IPS-20b (cell line): Measurements from ENCODE around the gene CTAG1B.
"Not testable (repeated sequence)": the region's sequence is repeated elsewhere in the genome, so short reads cannot be mapped to it uniquely, and the experiment has no call there.

Source experiments
- H3K27ac ChIP-seq: one replicate; pipeline ENCODE4 v1.5.1; 2013; ENCODE audit warnings: low read length
- H3K27me3 ChIP-seq: 2 replicates; pipeline ENCODE4 v1.6.1; 2013; ENCODE audit warnings: mild to moderate bottlenecking, low read length, inconsistent platforms; ENCODE audit not compliant: insufficient read depth
- H3K36me3 ChIP-seq: 2 replicates; pipeline ENCODE4 v1.6.1; 2013; ENCODE audit warnings: low read depth, mild to moderate bottlenecking, inconsistent platforms, low read length, moderate library complexity; ENCODE audit not compliant: insufficient read depth
- H3K4me1 ChIP-seq: 2 replicates; pipeline ENCODE4 v1.6.1; 2013; ENCODE audit warnings: mild to moderate bottlenecking, control low read depth, inconsistent platforms, low read length, moderate library complexity; ENCODE audit not compliant: insufficient read depth
- H3K4me3 ChIP-seq: 2 replicates; pipeline ENCODE4 v1.5.1; 2013; ENCODE audit warnings: mild to moderate bottlenecking, low read length, inconsistent platforms
- H3K9ac ChIP-seq: 2 replicates; pipeline ENCODE4 v1.6.1; 2013; ENCODE audit warnings: low read depth, mild to moderate bottlenecking, inconsistent platforms, low read length, moderate library complexity
- H3K9me3 ChIP-seq: 2 replicates; pipeline ENCODE4 v1.6.1; 2013; ENCODE audit warnings: mild to moderate bottlenecking, low read depth, low read length, inconsistent platforms; ENCODE audit not compliant: insufficient read depth

The CTAG1B gene

GRCh38 chrX:154619182-154619581, at the start of gene CTAG1B:
CTAG1B (minus strand) TSS chrX:154619282; CDS start chrX:154619218, 64 bp downstream.
- not testable (repeated sequence) for H3K4me1 ChIP-seq, H3K9me3 ChIP-seq, H3K9ac ChIP-seq, H3K4me3 ChIP-seq, H3K27me3 ChIP-seq, H3K27ac ChIP-seq, H3K36me3 ChIP-seq

GRCh38 chrX:154661899-154662298, 42.8 kb upstream of the CTAG1B start:
- no peak overlapping the region for H3K4me3 ChIP-seq
- H3K9me3 ChIP-seq: no peaks in the 10 kb centered on the region
- no peaks in the 10 kb centered on the region for H3K4me1 ChIP-seq
- H3K36me3 ChIP-seq: no peaks in the 10 kb centered on the region
- no peaks in the 10 kb centered on the region for H3K27me3 ChIP-seq
- no peak overlapping the region for H3K27ac ChIP-seq
- H3K9ac ChIP-seq: no peak overlapping the region

GRCh38 chrX:154661170-154661569, 42.1 kb upstream of the CTAG1B start:
- no peaks in the 10 kb centered on the region for H3K4me1 ChIP-seq
- no peaks in the 10 kb centered on the region for H3K27me3 ChIP-seq
- no peaks in the 10 kb centered on the region for H3K36me3 ChIP-seq
- H3K4me3 ChIP-seq: no peak overlapping the region
- H3K27ac ChIP-seq: no peak overlapping the region
- no peak overlapping the region for H3K9ac ChIP-seq
- no peaks in the 10 kb centered on the region for H3K9me3 ChIP-seq

GRCh38 chrX:154660541-154660940, 41.5 kb upstream of the CTAG1B start:
- Histone ChIP-seq H3K4me1 (no peaks in the 10 kb centered on the region), H3K9me3 (no peaks in the 10 kb centered on the region), H3K36me3 (no peaks in the 10 kb centered on the region)

GRCh38 chrX:154658957-154659356, 39.9 kb upstream of the CTAG1B start:
- H3K9ac ChIP-seq: no peak overlapping the region
- no peak overlapping the region for H3K27ac ChIP-seq
- no peaks in the 10 kb centered on the region for H3K4me1 ChIP-seq
- H3K9me3 ChIP-seq: no peaks in the 10 kb centered on the region
- no peaks in the 10 kb centered on the region for H3K36me3 ChIP-seq
- H3K27me3 ChIP-seq: no peaks in the 10 kb centered on the region
- H3K4me3 ChIP-seq: no peak overlapping the region

More at GRCh38 chrX:154660541-154660940, 41.5 kb upstream of the CTAG1B start:
- no peak overlapping the region for H3K4me3 ChIP-seq
- no peak overlapping the region for H3K9ac ChIP-seq
- no peaks in the 10 kb centered on the region for H3K27me3 ChIP-seq
- H3K27ac ChIP-seq: no peak overlapping the region

GRCh38 chrX:154658187-154658586, 39.1 kb upstream of the CTAG1B start:
- Histone ChIP-seq H3K36me3 (no peaks in the 10 kb centered on the region), H3K27ac (no peak overlapping the region), H3K9me3 (no peaks in the 10 kb centered on the region), H3K9ac (no peak overlapping the region), H3K4me1 (no peaks in the 10 kb centered on the region), H3K4me3 (no peak overlapping the region), H3K27me3 (no peaks in the 10 kb centered on the region)

GRCh38 chrX:154657226-154657805, 38.2 kb upstream of the CTAG1B start:
- H3K9me3 ChIP-seq: no peaks in the 10 kb centered on the region

GRCh38 chrX:154655786-154656185, 36.7 kb upstream of the CTAG1B start:
- no peaks in the 10 kb centered on the region for H3K36me3 ChIP-seq
- H3K4me3 ChIP-seq: no peak overlapping the region
- H3K9me3 ChIP-seq: no peaks in the 10 kb centered on the region
- H3K9ac ChIP-seq: no peak overlapping the region
- no peaks in the 10 kb centered on the region for H3K4me1 ChIP-seq
- no peak overlapping the region for H3K27ac ChIP-seq
- H3K27me3 ChIP-seq: no peaks in the 10 kb centered on the region

More at GRCh38 chrX:154657226-154657805, 38.2 kb upstream of the CTAG1B start:
- Histone ChIP-seq H3K27ac (no peak overlapping the region), H3K4me1 (no peaks in the 10 kb centered on the region), H3K9ac (no peak overlapping the region), H3K27me3 (no peaks in the 10 kb centered on the region), H3K36me3 (no peaks in the 10 kb centered on the region), H3K4me3 (no peak overlapping the region)

- H3K4me3 ChIP-seq: no peak overlapping the region
- no peak overlapping the region for H3K9ac ChIP-seq
- H3K27me3 ChIP-seq: no peaks in the 10 kb centered on the region
- H3K4me1 ChIP-seq: no peaks in the 10 kb centered on the region
- no peaks in the 10 kb centered on the region for H3K36me3 ChIP-seq
- H3K27ac ChIP-seq: no peak overlapping the region
- H3K9me3 ChIP-seq: no peaks in the 10 kb centered on the region
These were observed 36.3 kb upstream of the CTAG1B start for GRCh38 chrX:154655346-154655745.

- H3K9me3 ChIP-seq: no peaks in the 10 kb centered on the region
- no peak overlapping the region for H3K4me3 ChIP-seq
- 0 out of 2 replicates have a peak, but pooled peaks cover 2% of the 10 kb centered on the region for H3K4me1 ChIP-seq
- no peak overlapping the region for H3K27ac ChIP-seq
- H3K9ac ChIP-seq: no peak overlapping the region
- H3K27me3 ChIP-seq: no peaks in the 10 kb centered on the region
- H3K36me3 ChIP-seq: no peaks in the 10 kb centered on the region
These were observed 35.8 kb upstream of the CTAG1B start for GRCh38 chrX:154654925-154655324.

GRCh38 chrX:154654372-154654771, 35.3 kb upstream of the CTAG1B start:
- Histone ChIP-seq H3K27ac (no peak overlapping the region), H3K36me3 (no peaks in the 10 kb centered on the region), H3K4me1 (0 out of 2 replicates have a peak, but pooled peaks cover 2% of the 10 kb centered on the region), H3K27me3 (no peaks in the 10 kb centered on the region), H3K4me3 (no peak overlapping the region), H3K9me3 (no peaks in the 10 kb centered on the region), H3K9ac (no peak overlapping the region)

- H3K9ac ChIP-seq, H3K9me3 ChIP-seq, H3K27ac ChIP-seq, H3K4me1 ChIP-seq, H3K36me3 ChIP-seq, H3K4me3 ChIP-seq, H3K27me3 ChIP-seq: not testable (repeated sequence)
These were observed 34.3 kb upstream of the CTAG1B start, which contains the start of gene CTAG2 for GRCh38 chrX:154653413-154653812. CTAG2 (minus strand) TSS chrX:154653579; CDS start chrX:154653515, 64 bp downstream.
